GM19395 (cell line): ENCODE results near the gene ENOX1.

ENCODE experiments used
- ATAC-seq: cut with Tn5 transposase; IDR thresholded peaks from one replicate; pipeline ENCODE4 v1.9.1; 2021; ENCODE audit warnings: mild to moderate bottlenecking, moderate library complexity; ENCODE audit not compliant: unreplicated experiment

ENOX1 gene

GRCh38 chr13:43329702-43330101, 457.1 kb downstream of the ENOX1 start:
- no peak for ATAC-seq

GRCh38 chr13:43328907-43329306, 457.9 kb downstream of the ENOX1 start:
- ATAC-seq, result no peak

- ATAC-seq, result no peak
Measured at GRCh38 chr13:43326100-43326499, 460.7 kb downstream of the ENOX1 start.

- no peak for ATAC-seq
Measured at GRCh38 chr13:43325636-43326035, 461.1 kb downstream of the ENOX1 start.

GRCh38 chr13:43324129-43324528, 462.6 kb downstream of the ENOX1 start:
- no peak for ATAC-seq

- no peak for ATAC-seq
Measured at GRCh38 chr13:43319617-43320444, 466.9 kb downstream of the ENOX1 start.

GRCh38 chr13:43316946-43317353, 469.8 kb downstream of the ENOX1 start:
- ATAC-seq, result no peak

- ATAC-seq, result no peak
Measured at GRCh38 chr13:43316281-43316680, 470.5 kb downstream of the ENOX1 start.

- ATAC-seq, result no peak
Measured at GRCh38 chr13:43315522-43315921, 471.2 kb downstream of the ENOX1 start.

- ATAC-seq, result no peak
Measured at GRCh38 chr13:43309311-43309710, 477.5 kb downstream of the ENOX1 start.

GRCh38 chr13:43307921-43308433, 478.8 kb downstream of the ENOX1 start:
- peak; percentile 90 for ATAC-seq

GRCh38 chr13:43307221-43307920, 479.4 kb downstream of the ENOX1 start:
- ATAC-seq, result no peak

- ATAC-seq, result no peak
Measured at GRCh38 chr13:43306372-43306771, 480.4 kb downstream of the ENOX1 start.

GRCh38 chr13:43305416-43305815, 481.4 kb downstream of the ENOX1 start:
- ATAC-seq, result no peak

- ATAC-seq, result no peak
Measured at GRCh38 chr13:43304945-43305344, 481.8 kb downstream of the ENOX1 start.

GRCh38 chr13:43304449-43304848, 482.3 kb downstream of the ENOX1 start:
- no peak for ATAC-seq

- peak; percentile 72 for ATAC-seq
Measured at GRCh38 chr13:43303033-43303729, 483.6 kb downstream of the ENOX1 start.

GRCh38 chr13:43301346-43301969, 485.3 kb downstream of the ENOX1 start:
- ATAC-seq, result no peak

GRCh38 chr13:43300865-43301264, 485.9 kb downstream of the ENOX1 start:
- no peak for ATAC-seq

GRCh38 chr13:43299374-43299773, 487.4 kb downstream of the ENOX1 start:
- ATAC-seq, result no peak

- ATAC-seq, result no peak
Measured at GRCh38 chr13:43298816-43299215, 488.0 kb downstream of the ENOX1 start.
